ENCODE data around the gene MYADM. TPM values are rescaled to one million over a fixed set of nuclear protein-coding genes. Genes with fewer than 3 reads are reported as not detected.

The MYADM gene
- total RNA-seq, 1 experiment from 2014 or later, result 39.0 TPM

- Mint-ChIP-seq H3K36me3 (ENCODE audit: insufficient read depth, unreplicated experiment) (peaks cover 6% of the 10 kb centered on the region), H3K9me3 (ENCODE audit: unreplicated experiment) (peaks cover 7% of the 10 kb centered on the region), H3K27me3 (ENCODE audit: insufficient read depth, unreplicated experiment) (peaks cover 84% of the 10 kb centered on the region), H3K4me3 (ENCODE audit: unreplicated experiment) (no peak overlapping the region), H3K27ac (ENCODE audit: low read depth, unreplicated experiment) (no peak overlapping the region), H3K4me1 (ENCODE audit: insufficient read depth, unreplicated experiment) (peaks cover 7% of the 10 kb centered on the region)
- POLR2A ChIA-PET, result no interaction called here
- CTCF ChIA-PET, result interaction anchor here (0.7 to 1.6 kb wide), 8 partner anchors 9 to 1756 kb away, joined by 3 to 10 read pairs (median 4); no protein-coding TSS in a partner anchor
- BruUV-seq (replicated peaks), result no TSS peak
- DNase-seq (ENCODE audit: unreplicated experiment), result no peak
- TF ChIP-seq, protein P1, sequence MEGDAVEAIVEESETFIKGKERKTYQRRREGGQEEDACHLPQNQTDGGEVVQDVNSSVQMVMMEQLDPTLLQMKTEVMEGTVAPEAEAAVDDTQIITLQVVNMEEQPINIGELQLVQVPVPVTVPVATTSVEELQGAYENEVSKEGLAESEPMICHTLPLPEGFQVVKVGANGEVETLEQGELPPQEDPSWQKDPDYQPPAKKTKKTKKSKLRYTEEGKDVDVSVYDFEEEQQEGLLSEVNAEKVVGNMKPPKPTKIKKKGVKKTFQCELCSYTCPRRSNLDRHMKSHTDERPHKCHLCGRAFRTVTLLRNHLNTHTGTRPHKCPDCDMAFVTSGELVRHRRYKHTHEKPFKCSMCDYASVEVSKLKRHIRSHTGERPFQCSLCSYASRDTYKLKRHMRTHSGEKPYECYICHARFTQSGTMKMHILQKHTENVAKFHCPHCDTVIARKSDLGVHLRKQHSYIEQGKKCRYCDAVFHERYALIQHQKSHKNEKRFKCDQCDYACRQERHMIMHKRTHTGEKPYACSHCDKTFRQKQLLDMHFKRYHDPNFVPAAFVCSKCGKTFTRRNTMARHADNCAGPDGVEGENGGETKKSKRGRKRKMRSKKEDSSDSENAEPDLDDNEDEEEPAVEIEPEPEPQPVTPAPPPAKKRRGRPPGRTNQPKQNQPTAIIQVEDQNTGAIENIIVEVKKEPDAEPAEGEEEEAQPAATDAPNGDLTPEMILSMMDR (IDR thresholded peaks at IDR 0.05; ENCODE audit: unreplicated experiment), result no peak
- intact Hi-C loops (cut with micrococcal nuclease), result loop anchor here (1.0 to 5.0 kb wide), 2 partner anchors 65 to 117 kb away; no protein-coding TSS in a partner anchor
These were observed 40.0 kb downstream of the MYADM start for GRCh38 chr19:53907690-53908089.

GRCh38 chr19:53908106-53908934 is 40.6 kb downstream of the MYADM start:
- ChIA-PET CTCF (interaction anchor here (0.6 to 1.6 kb wide), 4 partner anchors 9 to 118 kb away, joined by 3 to 10 read pairs (median 6); no protein-coding TSS in a partner anchor), POLR2A (no interaction called here)
- intact Hi-C loops (cut with micrococcal nuclease), result loop anchor here (5.0 kb wide), 1 partner anchor 66 kb away; no protein-coding TSS in a partner anchor
- peaks cover 84% of the 10 kb centered on the region for H3K27me3 Mint-ChIP-seq (ENCODE audit: insufficient read depth, unreplicated experiment)
- peak; percentile 47 for DNase-seq (ENCODE audit: unreplicated experiment)
- H3K4me3 Mint-ChIP-seq (ENCODE audit: unreplicated experiment), result no peak overlapping the region
- H3K4me1 Mint-ChIP-seq (ENCODE audit: insufficient read depth, unreplicated experiment), result peaks cover 7% of the 10 kb centered on the region
- H3K27ac Mint-ChIP-seq (ENCODE audit: low read depth, unreplicated experiment), result no peak overlapping the region
- no TSS peak for BruUV-seq (replicated peaks)
- TF ChIP-seq, protein P1 (IDR thresholded peaks at IDR 0.05; ENCODE audit: unreplicated experiment), result no peak
- peaks cover 6% of the 10 kb centered on the region for H3K36me3 Mint-ChIP-seq (ENCODE audit: insufficient read depth, unreplicated experiment)
- peaks cover 7% of the 10 kb centered on the region for H3K9me3 Mint-ChIP-seq (ENCODE audit: unreplicated experiment)

GRCh38 chr19:53908935-53909415 is 41.3 kb downstream of the MYADM start, which contains the start of gene CACNG7:
Gene CACNG7 (plus strand): TSS chr19:53909278. CDS start chr19:53912832, 3,554 bp downstream.
- POLR2A ChIA-PET, result no interaction called here
- Mint-ChIP-seq H3K27me3 (ENCODE audit: insufficient read depth, unreplicated experiment) (peaks cover 80% of the 10 kb centered on the region), H3K27ac (ENCODE audit: low read depth, unreplicated experiment) (no peak within 1 kb of the TSS), H3K4me1 (ENCODE audit: insufficient read depth, unreplicated experiment) (peaks cover 7% of the 10 kb centered on the region), H3K4me3 (ENCODE audit: unreplicated experiment) (no peak within 1 kb of the TSS), H3K36me3 (ENCODE audit: insufficient read depth, unreplicated experiment) (peaks cover 6% of the 10 kb centered on the region), H3K9me3 (ENCODE audit: unreplicated experiment) (peaks cover 7% of the 10 kb centered on the region)
- intact Hi-C loops (cut with micrococcal nuclease), result loop anchor here (5.0 kb wide), 1 partner anchor 67 kb away; no protein-coding TSS in a partner anchor
- no peak for DNase-seq (ENCODE audit: unreplicated experiment)
- TF ChIP-seq, protein P1 (IDR thresholded peaks at IDR 0.05; ENCODE audit: unreplicated experiment), result no peak
- CTCF ChIA-PET, result no interaction called here
- BruUV-seq (replicated peaks), result no TSS peak

- DNase-seq (ENCODE audit: unreplicated experiment), result no peak
- no peak overlapping the region for H3K4me3 Mint-ChIP-seq (ENCODE audit: unreplicated experiment)
- peaks cover 9% of the 10 kb centered on the region for H3K9me3 Mint-ChIP-seq (ENCODE audit: unreplicated experiment)
- intact Hi-C loops (cut with micrococcal nuclease), result loop anchor here (5.0 kb wide), 1 partner anchor 67 kb away; no protein-coding TSS in a partner anchor
- POLR2A ChIA-PET, result no interaction called here
- no peak overlapping the region for H3K27ac Mint-ChIP-seq (ENCODE audit: low read depth, unreplicated experiment)
- H3K4me1 Mint-ChIP-seq (ENCODE audit: insufficient read depth, unreplicated experiment), result peaks cover 7% of the 10 kb centered on the region
- H3K36me3 Mint-ChIP-seq (ENCODE audit: insufficient read depth, unreplicated experiment), result peaks cover 6% of the 10 kb centered on the region
- peaks cover 74% of the 10 kb centered on the region for H3K27me3 Mint-ChIP-seq (ENCODE audit: insufficient read depth, unreplicated experiment)
- BruUV-seq (replicated peaks), result no TSS peak
- CTCF ChIA-PET, result interaction anchor here (0.6 to 0.7 kb wide), 2 partner anchors 104 to 227 kb away, joined by 3 to 4 read pairs; no protein-coding TSS in a partner anchor
- TF ChIP-seq, protein P1 (IDR thresholded peaks at IDR 0.05; ENCODE audit: unreplicated experiment), result no peak
These were observed 41.9 kb downstream of the MYADM start for GRCh38 chr19:53909471-53910169.
